ENCODE results near the gene ARHGEF12.

Gene ARHGEF12

DNA sequence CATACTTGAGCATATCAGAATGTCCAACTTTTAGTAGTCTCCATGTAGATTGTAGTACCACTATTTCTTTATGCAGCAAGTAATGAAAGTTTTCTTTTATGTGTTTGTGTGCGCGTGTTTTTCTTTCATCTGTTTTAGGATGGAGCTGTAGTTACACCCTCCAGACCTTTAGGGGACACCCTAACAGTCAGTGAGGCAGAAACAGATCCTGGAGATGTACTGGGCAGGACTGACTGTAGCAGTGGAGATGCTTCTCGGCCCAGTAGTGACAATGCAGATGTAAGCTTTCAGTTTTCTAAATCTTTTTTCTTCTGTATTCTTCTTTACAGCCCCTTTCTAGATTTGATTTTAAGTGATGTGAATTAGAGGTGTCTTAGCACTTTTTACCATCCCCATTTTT is 95.4 kb downstream of the ARHGEF12 start:
- peak in 1 of 4 experiments; percentile 3 for DNase-seq

- peak; percentile 45 to 80 (median 62) for DNase-seq
These were observed 96.1 kb downstream of the ARHGEF12 start for GRCh38 chr11:120432056-120433018.

DNA sequence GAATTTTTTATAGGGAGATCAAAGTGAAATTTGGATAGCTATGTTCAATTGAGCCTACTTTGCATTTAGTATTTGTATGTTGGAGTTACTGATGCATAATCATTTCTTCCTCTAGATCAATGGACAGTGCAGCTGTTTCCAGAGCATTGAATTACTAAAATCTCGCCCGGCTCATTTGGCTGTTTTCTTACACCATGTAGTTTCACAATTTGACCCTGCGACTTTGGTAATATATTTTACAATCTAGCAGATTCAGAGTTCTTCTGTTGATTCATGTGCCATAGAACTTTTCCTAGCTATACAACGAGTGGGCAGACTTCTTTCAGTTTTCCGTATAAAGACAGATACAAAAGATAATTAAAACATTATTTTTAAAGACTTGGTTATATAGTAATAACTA is 105.4 kb downstream of the ARHGEF12 start:
- DNase-seq = no peak

DNA sequence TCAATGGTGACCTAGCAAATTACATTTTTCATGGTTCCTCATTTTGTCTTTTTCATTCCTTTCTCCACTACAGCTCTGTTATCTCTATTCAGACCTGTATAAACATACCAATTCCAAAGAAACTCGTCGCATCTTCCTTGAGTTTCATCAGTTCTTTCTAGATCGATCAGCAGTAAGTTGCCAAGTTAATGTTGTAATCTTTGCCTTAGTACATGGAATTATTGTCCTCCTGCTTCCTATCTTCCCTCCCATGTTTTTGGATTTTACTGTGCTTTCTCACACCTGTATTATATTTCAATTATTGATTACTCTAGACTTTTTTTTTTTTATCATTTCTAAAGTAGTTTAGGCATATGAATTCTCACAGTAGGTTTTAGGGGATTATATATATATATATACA is 105.8 kb downstream of the ARHGEF12 start:
- no peak for DNase-seq

GRCh38 chr11:120446802-120447201 is 110.6 kb downstream of the ARHGEF12 start:
- no peak for DNase-seq

DNA sequence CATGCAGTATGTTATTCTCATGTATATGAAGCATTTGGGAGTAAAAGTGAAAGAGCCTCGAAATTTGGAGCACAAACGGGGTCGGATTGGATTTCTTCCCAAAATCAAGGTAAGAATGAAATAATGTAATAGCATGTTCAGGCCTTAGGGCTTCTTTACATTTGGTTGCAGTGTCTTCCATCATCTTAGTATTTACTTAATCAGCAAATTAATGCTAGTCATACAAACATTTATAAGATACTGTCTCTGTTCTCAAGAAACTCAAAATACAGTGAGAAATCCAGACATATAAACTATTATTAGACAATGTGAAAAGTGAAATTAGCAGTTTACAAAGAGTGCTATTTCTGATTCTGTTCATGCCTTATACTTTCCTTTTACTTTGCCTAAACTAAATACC is 112.0 kb downstream of the ARHGEF12 start:
- no peak for DNase-seq

GRCh38 chr11:120455487-120455886 is 119.3 kb downstream of the ARHGEF12 start:
- no peak for DNase-seq

DNA sequence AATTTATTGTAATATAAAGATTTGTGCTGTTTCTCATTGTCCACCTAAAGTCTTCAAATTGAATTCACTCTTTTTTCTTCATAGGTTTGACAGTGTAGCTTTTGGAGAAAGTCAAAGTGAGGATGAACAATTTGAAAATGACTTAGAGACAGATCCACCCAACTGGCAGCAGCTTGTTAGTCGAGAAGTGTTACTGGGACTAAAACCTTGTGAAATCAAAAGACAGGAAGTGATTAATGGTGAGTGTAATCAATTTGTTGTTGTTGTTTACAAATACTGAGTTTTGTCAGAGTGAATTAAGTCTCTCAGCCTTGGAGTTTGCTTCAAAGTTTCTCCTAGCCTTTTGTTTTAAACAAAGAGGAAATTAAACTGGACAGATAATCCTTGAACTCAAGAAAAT is 121.8 kb downstream of the ARHGEF12 start:
- no peak for DNase-seq

DNA sequence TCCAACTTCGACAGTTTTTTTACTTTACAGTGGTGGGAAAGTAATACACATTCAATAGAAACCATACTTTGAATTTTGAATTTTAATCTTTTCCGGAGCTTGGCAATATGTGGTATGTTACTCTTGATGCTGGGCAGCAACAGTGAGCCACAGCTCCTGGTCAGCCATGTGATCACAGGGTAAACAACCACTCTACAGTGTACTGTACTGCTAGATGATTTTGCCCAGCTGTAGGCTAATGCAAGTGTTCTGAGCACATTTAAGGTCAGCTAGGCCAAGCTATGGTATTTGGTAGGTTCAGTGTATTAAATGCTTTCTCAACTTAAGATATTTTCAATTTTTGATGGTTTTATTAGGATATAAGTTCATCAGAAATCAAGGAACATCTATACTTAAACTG is 126.6 kb downstream of the ARHGEF12 start:
- DNase-seq = no peak

- DNase-seq = no peak
These were observed 129.8 kb downstream of the ARHGEF12 start for GRCh38 chr11:120465921-120466534.

DNA sequence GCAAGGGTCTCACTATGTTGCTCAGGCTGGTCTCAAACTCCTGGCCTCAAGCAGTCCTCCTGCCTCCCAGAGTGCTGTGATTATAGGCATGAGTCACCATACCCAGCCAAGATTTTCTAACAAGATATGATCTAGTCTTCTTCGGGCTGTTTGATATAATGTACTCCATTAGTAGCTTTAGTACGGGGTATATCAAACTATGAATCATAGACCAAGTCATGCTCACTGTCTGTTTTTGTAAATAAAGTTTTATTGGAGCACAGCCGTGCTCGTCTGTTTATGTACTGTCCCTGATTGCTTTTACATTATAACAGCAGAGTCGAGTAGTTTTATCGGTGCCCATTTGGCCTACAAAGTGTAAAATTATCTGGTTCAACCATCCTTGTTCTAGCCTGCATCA is 131.4 kb downstream of the ARHGEF12 start:
- no peak for DNase-seq

DNA sequence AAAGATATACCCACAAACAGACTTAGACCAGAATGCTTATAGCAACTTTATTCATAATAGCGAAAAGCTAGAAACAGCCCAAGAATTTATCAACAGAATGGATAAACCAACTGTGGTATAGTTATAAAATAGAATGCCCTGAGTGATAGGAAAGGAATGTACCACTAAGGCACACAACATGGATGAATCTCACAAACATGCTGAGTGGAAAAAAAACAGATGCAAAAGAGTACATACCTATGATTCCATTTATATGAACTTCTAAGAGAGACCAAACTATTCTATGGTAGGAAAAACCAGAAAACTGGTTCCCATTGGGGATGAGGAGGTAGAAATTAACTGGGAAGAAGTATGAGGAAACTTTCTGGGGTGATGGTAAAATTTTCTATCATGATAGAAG is 134.9 kb downstream of the ARHGEF12 start:
- no peak for DNase-seq

- DNase-seq = no peak
These were observed 135.8 kb downstream of the ARHGEF12 start for GRCh38 chr11:120471994-120472393.

DNA sequence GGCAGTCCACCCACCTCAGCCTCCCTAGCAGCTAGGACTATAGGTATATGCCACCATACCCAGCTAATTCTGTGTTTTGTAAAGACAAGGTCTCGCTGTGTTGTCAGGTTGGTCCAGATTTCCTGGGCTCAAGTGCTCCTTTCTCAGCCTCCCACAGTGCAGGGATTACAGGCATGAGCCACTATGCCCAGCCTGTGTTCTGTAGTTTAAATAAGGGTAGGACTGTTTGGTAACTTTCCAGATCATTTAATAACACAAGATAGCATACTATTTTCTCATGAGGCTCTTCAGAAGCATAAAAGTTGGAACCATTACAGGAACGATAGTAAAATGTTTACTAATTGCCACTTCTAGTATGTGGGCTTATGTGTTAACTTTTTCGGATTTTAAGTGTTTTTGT is 137.3 kb downstream of the ARHGEF12 start:
- no peak for DNase-seq

- no peak for DNase-seq
These were observed 145.9 kb downstream of the ARHGEF12 start for GRCh38 chr11:120482149-120482548.

GRCh38 chr11:120484722-120485121 is 148.5 kb downstream of the ARHGEF12 start:
- DNase-seq = no peak

GRCh38 chr11:120486138-120486537 is 149.9 kb downstream of the ARHGEF12 start:
- DNase-seq = no peak

- no peak for DNase-seq
These were observed 153.6 kb downstream of the ARHGEF12 start for GRCh38 chr11:120489799-120490198.

- no peak for DNase-seq
These were observed 156.3 kb downstream of the ARHGEF12 start for GRCh38 chr11:120492486-120492885.

DNA sequence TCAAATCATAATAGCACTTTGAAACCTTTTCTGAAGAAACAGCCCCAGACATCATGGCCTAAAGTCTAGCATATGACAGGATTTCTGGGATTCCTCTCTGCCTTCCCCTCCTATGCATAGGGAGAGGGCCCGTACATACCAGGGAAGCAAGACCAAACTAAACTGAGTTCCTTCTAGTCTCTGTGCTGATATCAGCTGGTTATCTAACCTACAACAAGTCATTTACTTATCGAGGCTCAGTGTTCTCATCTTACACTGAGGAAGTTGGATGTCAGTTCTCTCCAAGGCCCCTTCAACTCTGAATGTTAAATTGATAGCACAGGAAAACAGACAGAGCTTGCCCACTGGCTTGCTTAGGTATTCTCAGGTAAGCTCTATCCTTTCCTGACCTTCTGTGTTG is 158.4 kb downstream of the ARHGEF12 start:
- DNase-seq = no peak

DNA sequence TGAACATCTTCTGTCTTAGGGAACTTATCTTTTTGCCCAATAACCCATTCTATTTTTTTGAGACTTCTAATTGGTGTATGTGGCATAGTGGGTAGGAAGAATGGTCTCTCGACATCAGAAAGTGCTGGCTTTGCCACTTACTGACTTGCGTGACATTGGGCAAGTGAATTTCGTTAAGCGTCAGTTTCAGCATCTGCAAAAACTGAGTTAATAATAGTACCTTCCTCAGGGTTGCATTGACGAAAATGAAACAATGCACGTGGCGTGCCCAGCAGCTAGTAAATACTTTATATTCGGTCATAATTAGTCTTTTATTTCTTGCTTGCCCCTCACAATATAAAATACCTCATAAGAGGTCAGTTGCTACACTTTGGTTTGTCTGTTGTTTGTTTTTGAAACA is 162.9 kb downstream of the ARHGEF12 start:
- no peak for DNase-seq

- no peak for DNase-seq
These were observed 163.6 kb downstream of the ARHGEF12 start for GRCh38 chr11:120499859-120500258.

- no peak for DNase-seq
These were observed 164.3 kb downstream of the ARHGEF12 start for GRCh38 chr11:120500414-120501071.

DNA sequence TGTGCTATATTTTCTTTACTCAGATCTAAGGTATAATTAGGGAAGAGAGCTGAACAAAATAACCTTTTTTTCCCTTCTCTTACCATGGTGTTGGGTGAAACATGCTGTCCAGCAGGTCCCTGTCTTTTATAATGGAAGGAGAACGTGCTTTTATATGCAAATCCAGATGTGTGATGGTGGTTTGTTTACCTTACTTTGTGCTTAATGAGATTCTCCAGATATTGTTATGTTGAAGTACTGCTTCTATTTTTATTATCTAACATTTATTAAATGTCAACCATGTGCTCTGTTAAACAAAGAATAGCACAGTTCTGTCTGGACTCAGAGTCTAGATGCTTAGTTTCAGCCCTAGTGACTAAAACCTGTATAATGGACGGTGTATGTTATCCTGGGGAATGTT is 165.2 kb downstream of the ARHGEF12 start:
- no peak for DNase-seq

All from suppressor macrophage (primary cell).